ENCODE data around the gene ANO5.

DNA sequence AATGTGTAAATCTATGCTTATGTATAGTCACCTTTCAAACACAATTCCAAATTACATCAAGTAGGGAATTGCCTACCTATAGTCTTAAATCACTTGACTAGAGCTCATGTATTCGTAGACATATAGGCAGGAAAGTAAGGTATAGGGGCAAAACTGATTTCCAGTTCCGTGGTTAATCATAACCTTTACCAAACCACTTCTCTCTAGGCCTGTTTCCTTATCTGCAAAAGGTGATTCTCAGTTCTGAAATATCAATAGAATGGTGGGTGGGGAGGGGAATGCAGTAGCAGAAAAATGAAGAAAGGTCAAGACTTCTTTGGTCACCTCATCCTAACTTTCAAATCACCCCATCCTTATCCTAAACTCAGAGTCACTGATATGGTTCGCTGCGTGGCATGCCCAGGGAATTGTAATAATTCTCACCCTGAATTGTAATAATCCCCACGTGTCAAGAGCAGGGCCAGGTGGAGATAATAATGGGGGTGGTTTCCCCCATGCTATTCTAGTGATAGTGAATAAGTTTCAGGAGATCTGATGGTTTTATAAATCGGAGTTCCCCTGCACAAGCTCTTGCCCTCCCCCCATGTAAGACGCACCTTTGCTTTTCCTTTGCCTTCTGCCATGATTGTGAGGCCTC lies 1.9 kb upstream of the ANO5 start:
- TF ChIP-seq, protein P1, sequence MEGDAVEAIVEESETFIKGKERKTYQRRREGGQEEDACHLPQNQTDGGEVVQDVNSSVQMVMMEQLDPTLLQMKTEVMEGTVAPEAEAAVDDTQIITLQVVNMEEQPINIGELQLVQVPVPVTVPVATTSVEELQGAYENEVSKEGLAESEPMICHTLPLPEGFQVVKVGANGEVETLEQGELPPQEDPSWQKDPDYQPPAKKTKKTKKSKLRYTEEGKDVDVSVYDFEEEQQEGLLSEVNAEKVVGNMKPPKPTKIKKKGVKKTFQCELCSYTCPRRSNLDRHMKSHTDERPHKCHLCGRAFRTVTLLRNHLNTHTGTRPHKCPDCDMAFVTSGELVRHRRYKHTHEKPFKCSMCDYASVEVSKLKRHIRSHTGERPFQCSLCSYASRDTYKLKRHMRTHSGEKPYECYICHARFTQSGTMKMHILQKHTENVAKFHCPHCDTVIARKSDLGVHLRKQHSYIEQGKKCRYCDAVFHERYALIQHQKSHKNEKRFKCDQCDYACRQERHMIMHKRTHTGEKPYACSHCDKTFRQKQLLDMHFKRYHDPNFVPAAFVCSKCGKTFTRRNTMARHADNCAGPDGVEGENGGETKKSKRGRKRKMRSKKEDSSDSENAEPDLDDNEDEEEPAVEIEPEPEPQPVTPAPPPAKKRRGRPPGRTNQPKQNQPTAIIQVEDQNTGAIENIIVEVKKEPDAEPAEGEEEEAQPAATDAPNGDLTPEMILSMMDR (conservative IDR thresholded peaks at IDR 0.05; ENCODE audit: low read depth, low read length), result no peak
- TF ChIP-seq EZH2 (IDR thresholded peaks at IDR 0.05; ENCODE audit: low read length, unreplicated experiment), result no peak

All from PC-3 (cell line).